ENCODE data around the gene FOXO3B.
"Not testable (repeated sequence)": the region's sequence is repeated elsewhere in the genome, so short reads cannot be mapped to it uniquely, and the experiment has no call there.

FOXO3B gene

GRCh38 chr17:18681767-18682571, at the start of gene FOXO3B:
Gene FOXO3B (minus strand): TSS chr17:18682314. CDS start chr17:18681651, 663 bp downstream.
- peak; percentile 98 for DNase-seq (ENCODE audit: low spot score)

DNA sequence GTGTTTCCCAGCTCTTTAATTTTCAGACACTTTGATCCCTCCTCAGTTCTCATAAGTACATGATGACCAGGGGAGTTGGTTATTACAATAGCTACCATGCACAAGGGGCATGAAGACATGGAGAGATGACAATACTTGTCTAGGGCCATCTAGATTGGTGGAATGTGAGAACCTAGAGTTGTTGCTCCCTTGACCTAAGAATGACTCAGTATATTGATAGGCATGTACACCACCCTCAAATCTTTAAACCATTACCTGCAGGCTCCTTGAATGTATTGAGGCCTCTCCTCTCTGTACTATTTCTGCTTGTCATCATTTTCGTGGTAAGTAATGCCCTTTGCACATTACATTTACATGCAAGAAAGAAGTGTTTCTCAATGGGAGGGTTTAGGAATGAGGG, 41.4 kb upstream of the FOXO3B start:
- DNase-seq (ENCODE audit: low spot score), result not testable (repeated sequence)

DNA sequence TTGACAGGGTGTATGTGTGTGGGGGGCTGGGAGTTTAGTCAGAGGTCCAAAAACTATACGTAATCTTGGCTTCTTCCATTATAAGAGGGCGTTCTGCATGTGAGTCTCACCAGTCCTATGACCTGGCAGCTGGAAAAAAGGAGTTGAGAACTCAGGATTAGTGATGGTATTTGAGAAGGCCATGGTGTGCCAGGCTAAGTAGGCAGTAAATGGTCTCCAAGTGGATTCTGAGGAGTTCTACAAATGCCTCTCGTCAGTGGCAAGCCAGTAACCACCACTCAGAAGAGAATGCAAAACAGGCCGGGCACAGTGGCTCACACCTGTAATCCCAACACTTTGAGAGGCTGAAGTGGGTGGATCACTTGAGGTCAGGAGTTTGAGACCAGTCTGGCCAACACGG, 40.5 kb upstream of the FOXO3B start:
- DNase-seq (ENCODE audit: low spot score), result not testable (repeated sequence)

GRCh38 chr17:18721775-18722547, 39.8 kb upstream of the FOXO3B start:
- DNase-seq (ENCODE audit: low spot score), result not testable (repeated sequence)

DNA sequence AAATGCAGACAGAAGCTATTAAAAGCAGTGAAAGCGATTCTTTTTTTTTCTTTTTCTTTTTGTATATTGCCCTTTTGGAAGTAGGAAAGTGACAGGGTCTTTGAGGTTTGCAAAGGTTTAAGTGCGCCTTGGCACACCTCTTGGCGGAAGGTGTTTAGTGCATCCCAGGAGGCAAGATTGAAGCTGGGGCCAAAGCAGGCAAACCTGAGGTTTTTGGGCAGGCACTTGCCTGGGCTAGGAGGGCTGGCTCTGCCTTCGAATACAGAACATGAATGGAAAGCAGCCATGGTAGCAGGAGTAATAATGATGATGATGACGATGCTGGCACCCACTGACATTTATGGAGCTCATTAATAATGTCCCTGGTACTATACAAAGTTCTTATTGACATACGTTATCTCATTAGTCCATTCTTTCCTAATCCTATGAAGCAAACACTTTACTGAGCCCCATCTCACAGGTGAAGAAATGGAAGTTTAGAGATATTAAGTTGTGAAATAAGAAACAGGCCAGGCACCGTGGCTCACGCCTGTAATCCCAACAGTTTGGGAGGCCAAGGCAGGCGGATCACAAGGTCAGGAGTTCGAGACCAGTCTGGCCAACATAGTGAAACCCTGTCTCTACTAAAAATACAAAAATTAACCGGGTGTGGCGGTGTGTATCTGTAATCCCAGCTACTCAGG, 37.5 kb upstream of the FOXO3B start:
- not testable (repeated sequence) for DNase-seq (ENCODE audit: low spot score)

DNA sequence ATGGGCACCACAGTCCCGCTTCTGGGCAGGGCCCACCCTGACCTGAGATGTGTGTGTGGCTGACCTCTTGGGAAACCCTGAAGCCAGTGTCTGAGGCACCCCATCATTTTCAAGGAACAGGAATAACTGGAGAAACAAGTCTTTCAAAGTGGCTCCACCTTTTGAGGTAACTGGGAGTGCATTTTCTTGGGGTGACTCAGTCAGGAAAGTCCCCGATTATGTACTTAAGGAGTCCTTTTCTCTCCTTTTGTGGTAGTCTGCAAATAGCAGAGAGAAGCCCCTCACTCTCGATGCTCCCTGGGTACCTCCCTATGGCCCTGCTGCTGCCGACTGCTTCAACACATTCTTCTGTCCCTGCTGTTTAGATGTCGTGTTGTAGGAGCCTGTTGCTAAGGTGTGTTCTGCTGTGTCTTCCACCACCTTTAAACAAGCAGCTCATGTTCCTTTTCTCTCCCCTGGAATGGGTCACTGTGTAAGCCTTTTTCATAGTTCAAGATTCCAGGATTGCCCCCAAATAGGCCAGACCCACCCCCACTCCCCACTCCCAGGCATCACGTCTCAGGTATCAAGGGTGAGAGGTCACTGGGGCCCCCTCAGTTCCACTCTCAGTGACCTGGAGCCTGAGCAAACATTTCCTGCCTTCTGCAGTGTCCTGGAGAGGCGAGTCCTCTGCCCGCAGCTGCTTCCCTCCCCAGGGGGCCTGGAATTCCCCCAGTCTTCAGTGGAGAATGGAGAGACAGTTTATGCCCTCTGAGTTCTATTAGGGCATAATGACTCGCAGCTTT, 36.7 kb upstream of the FOXO3B start:
- not testable (repeated sequence) for DNase-seq (ENCODE audit: low spot score)

GRCh38 chr17:18712354-18712999, 30.4 kb upstream of the FOXO3B start:
- peak; percentile 81 for DNase-seq (ENCODE audit: low spot score)

DNA sequence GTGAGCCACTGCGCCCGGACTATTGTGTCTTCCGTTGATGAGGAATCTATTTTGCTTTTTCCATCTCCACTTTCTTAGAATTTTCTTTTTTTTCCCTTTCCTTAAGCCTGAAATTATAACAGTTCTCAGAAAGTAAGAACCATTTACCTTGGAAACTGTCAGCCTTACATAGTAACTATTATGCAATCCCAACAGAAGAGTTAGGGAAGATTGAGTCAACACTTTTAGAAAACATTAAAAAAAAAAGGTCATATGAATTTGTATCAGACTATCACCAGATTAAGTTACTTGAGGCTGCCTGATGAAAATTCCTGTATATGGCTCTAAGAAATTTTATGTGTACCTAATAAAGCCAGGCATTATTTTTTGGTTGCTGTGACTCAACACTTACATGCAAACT, 26.1 kb upstream of the FOXO3B start:
- DNase-seq (ENCODE audit: low spot score), result not testable (repeated sequence)

DNA sequence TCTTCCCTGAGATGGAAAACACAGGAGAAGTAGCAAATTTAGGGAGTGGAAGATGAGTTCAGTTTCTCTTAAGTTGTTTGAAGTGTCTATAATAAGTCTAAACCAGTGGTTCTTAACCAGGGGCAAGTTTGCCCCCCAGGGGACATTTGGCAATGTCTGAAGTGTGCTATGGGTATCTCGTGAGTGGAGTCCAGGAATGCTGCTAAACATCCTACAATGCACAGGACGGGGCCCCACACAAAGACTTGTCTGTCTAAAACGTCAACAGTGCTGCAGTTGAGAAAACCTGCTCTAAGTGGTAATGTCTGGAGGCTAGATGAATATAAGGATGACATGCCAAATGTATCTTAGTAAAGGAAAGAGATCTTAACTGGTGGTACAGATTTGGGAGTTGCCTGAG, 23.8 kb upstream of the FOXO3B start:
- not testable (repeated sequence) for DNase-seq (ENCODE audit: low spot score)

GRCh38 chr17:18698473-18699103, 16.5 kb upstream of the FOXO3B start:
- DNase-seq (ENCODE audit: low spot score), result not testable (repeated sequence)

DNA sequence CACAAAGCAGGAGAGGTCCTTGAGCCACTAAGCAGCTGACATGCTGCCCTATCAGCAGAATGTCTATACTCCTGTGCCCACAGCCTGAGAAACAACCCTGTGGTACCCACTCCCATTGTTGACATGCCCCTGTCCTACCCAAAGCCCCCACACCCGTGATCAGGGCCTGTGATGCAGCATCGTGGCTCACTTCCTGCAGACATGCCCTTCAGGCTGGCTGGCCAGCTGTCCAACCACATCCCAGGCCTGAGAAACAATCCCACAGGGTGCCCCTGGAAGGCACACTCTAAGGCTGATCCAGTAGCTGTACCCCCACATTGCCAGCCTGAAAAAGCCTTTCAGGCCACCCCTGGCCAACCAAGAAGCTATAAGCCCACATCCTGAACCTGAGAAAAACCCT, 13.0 kb upstream of the FOXO3B start:
- not testable (repeated sequence) for DNase-seq (ENCODE audit: low spot score)

GRCh38 chr17:18682668-18683067, 554 bp upstream of the FOXO3B start:
- peak; percentile 35 for DNase-seq (ENCODE audit: low spot score)

DNA sequence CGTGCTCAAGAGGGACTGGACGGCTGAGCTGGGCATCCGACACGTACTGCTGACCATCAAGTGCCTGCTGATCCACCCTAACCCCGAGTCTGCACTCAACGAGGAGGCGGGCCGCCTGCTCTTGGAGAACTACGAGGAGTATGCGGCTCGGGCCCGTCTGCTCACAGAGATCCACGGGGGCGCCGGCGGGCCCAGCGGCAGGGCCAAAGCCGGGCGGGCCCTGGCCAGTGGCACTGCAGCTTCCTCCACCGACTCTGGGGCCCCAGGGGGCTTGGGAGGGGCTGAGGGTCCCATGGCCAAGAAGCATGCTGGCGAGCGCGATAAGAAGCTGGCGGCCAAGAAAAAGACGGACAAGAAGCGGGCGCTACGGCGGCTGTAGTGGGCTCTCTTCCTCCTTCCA, 4.7 kb downstream of the FOXO3B start:
- DNase-seq (ENCODE audit: low spot score), result not testable (repeated sequence)

GRCh38 chr17:18676928-18677327, 5.2 kb downstream of the FOXO3B start:
- DNase-seq (ENCODE audit: low spot score), result not testable (repeated sequence)

DNA sequence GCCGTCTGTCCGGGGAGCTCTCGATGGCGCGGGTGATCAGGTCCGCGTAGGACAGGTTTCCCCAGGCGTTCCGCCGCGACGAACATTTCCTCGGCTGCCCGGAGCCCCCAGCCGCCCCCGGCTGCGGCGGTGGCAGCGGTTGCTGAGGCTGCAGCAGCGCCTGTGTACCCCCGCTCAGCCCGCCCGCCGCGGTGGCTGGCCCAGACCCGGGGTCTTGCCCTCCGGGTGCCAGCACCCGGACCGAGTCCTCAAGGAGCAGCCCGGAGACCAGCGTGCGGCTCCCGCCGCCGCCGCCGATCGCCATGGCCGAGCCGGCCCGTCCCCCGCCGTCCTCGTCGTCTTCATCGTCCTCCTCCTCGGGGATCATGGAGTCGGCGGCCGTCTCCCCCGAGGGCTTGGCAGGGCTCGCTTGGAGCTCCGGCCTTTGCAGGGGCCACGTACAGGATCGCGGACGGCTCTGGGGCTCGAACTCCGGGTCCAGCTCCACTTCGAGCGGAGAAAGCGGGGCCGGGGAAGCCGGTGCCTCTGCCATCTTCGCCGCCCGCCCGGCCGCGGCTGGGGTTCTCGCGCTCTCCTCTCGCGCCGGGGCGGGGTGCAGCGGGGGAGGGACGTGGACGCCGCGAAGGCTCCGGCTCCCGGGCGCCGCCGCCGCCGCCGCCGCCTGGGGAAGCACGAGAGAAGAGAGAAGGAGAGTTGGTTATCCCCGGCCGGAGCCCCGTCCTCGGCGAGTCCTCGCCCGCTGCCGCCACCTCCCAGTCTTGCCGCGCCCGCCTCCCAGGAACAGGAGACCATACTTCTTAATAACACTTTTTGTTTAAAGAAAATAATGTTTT, 9.5 kb downstream of the FOXO3B start:
- not testable (repeated sequence) for DNase-seq (ENCODE audit: low spot score)

DNA sequence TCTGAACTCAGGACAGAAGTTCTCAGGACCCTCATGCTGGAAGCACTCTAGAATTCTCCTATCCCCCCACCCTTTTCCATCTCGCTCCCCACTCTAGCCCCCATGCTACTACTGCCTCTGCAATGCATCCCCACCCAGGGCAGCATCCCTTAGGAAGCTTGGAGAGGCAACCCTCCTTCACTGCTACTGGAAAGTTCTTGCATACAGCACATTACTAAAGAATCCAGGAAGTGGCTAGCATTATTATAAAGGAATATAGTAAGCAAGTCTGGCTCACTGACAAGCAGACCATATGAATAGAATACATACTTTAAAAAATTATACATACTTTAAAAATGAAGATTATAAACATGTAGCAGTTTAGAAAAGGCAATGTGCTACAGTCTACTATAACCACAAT, 13.5 kb downstream of the FOXO3B start:
- DNase-seq (ENCODE audit: low spot score), result not testable (repeated sequence)

GRCh38 chr17:18667535-18667934, 14.6 kb downstream of the FOXO3B start:
- DNase-seq (ENCODE audit: low spot score), result not testable (repeated sequence)

- not testable (repeated sequence) for DNase-seq (ENCODE audit: low spot score)
These were observed 15.8 kb downstream of the FOXO3B start for GRCh38 chr17:18666326-18666725.

GRCh38 chr17:18661924-18662624, 20.0 kb downstream of the FOXO3B start:
- not testable (repeated sequence) for DNase-seq (ENCODE audit: low spot score)
